ENCODE results near the gene GJA4.
"Not testable (repeated sequence)": the region's sequence is repeated elsewhere in the genome, so short reads cannot be mapped to it uniquely, and the experiment has no call there.

Gene GJA4

DNA sequence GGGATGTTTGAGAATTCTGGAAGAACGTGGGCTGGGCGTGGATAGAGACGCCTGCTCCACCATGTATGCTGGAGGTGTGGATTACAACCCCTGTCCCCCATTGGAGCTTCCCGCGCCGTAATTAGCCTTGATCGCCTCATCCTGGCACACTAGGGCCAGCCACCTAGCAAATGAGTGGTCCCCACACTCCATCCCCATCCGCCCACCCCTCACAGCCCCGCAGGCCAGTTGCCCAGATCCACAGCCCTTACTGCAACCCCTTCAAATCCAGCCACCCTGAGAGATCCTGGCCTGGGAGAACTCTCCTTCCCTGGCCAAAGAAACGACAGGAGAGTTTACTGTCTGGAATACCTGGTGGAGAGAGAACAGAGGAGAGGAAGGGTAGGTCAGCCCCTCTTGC is 375 bp upstream of the GJA4 start:
- no peak for DNase-seq

DNA sequence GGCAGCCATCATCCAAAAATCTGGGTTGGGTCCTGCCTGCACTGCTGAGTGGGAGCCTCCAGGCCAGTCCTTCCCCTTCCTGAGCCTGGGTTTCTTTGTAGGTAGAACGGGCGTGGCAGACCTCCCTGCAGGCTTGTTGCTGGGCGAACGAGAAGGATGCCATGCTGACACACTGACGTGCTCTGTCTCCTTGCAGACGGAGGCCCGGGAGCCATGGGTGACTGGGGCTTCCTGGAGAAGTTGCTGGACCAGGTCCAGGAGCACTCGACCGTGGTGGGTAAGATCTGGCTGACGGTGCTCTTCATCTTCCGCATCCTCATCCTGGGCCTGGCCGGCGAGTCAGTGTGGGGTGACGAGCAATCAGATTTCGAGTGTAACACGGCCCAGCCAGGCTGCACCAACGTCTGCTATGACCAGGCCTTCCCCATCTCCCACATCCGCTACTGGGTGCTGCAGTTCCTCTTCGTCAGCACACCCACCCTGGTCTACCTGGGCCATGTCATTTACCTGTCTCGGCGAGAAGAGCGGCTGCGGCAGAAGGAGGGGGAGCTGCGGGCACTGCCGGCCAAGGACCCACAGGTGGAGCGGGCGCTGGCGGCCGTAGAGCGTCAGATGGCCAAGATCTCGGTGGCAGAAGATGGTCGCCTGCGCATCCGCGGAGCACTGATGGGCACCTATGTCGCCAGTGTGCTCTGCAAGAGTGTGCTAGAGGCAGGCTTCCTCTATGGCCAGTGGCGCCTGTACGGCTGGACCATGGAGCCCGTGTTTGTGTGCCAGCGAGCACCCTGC is 1.4 kb downstream of the GJA4 start:
- DNase-seq = no peak

DNA sequence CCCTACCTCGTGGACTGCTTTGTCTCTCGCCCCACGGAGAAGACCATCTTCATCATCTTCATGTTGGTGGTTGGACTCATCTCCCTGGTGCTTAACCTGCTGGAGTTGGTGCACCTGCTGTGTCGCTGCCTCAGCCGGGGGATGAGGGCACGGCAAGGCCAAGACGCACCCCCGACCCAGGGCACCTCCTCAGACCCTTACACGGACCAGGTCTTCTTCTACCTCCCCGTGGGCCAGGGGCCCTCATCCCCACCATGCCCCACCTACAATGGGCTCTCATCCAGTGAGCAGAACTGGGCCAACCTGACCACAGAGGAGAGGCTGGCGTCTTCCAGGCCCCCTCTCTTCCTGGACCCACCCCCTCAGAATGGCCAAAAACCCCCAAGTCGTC is 2.0 kb downstream of the GJA4 start:
- no peak for DNase-seq

DNA sequence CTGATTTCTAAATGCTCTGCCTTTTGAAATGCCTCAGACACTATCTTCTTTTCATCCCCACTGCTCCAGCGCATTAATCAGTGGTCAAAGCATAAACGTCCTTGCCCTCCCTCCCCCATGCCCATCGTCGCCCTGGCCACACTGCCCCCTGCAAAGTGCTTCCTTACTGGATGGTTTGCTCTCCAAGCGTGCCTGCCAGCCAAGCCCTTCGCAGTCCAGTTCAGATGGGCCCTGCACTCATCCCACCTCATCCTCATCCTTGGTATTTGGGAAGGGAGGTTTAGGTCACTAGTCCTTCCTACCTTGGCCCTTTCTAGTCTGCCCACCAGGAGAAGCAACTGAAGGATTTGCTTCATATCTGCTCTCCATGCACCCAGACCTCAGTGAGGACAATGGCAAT is 3.1 kb downstream of the GJA4 start:
- no peak for DNase-seq

DNA sequence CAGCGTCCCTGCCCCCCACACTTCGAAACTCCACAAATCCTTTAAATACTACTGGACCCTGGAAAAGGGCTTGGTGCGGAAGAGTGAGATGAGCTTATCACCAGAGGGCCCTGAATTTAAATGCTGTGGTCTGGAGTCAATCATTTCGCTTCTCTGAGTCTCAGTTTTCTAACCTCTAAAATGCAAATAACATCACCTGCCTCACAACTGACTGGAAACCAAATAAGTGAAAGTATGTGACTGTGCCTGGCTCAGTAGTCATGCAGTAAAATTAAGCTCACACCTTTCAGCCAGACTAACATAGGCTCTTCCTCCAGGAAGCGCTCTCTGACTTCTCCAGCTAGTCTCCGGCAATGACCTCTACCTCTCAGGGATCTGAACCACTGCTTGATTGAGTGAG is 4.2 kb downstream of the GJA4 start:
- DNase-seq = no peak

DNA sequence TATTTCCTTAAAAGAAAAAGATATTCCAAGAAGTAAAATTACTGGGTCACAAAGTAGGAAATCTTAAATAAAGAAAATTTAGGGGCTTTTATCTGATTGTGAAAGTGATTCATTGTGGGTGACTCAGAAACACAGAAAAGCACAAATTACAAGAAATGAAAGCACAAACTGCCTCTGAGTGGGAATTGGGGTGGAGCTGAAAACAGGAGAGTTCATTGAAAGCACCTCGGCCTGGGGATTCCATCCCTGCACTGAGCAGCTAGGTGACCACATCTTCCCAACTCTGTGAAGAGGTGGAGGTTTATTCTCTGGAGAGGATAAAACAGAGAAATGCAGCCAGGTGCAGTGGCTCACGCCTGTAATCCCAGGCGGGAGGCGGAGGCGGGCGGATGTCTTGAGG is 7.4 kb downstream of the GJA4 start:
- DNase-seq = no peak

DNA sequence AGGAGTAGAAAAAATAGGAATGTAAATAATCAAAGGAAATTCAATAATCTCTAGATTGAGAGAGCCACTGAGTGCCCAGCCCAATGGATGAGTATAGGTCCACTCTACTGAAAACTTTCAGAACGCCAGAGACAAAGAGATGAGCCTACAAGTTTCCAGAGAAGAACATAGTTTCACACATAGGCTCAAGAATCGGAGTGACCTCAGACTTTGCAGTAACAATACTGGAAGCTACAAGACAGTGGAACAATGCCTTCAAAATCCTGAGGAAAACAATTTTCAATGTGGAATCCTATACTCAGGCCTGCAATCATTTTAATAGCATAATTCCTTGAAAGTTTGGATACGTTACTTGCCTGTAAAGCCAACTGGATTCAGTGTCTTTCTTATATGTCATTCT is 11.0 kb downstream of the GJA4 start:
- DNase-seq = no peak

DNA sequence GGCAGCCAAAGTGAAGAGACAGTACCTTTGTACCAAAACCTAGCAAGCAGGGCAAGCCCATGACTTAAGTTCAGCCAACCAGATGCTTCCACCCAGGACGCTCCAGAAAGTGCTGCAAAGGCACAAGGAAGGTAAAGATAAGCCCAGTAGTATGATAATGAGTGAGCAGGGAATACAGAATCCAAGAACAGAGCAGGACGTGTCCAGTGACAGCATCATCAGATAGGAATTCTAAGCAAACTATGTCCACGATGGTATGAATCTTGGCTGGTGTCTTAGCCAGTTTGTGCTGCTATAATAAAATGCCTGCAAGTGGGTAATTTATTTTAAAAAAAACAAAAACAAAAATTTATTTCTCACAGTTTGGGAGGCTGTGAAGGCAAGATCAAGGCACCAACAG is 13.6 kb downstream of the GJA4 start:
- no peak for DNase-seq

DNA sequence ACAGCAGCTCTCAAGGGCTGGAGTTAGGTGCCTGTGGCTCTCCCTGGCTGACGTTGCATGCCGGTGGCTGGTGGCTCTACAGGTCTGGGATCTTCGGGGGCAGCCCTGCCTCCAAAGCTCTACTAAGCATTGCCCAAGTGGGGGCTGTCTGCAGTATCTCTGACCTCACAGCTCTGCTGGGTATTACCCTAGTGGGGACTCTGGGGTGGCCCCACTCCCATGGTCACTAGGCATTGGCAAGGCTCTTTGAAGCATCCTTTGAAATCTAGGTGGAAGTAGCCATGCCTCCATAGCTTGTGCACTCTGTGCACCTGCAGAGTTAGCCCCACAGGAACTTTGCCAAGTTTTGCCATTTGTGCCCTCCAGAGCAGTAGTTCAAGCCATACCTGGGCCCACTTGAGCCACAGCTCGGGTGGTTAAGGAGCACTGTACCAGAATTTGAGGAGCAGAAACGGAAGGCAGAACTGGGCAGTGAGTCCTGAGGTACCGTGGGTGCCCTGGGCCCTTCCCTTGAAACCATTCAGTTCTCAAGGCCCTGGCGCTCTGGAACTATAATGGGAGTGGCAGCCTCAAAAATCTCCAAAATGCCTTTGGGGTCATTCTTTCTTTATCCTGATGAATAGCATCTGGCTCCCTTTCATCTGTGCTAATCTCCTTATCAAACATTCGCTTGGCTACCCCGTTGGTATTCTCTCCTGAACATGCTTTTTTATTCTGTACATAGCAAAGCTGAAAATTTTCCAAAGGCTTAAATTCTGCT is 15.4 kb downstream of the GJA4 start:
- DNase-seq = no peak

DNA sequence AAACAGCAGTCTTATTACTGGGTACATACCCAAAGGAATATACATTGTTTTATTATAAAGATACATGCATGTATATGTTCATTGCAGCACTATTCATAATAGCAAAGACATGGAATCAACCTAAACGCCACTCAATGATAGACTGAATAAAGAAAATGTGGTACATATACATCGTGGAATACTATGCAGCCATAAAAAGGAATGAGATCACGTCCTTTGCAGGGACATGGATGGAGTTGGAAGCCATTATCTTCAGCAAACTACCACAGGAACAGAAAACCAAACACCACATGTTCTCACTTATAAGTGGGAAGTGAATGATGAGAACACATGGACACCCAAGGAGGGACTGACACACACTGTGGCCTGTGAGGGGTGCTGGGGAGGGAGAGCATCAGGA is 18.0 kb downstream of the GJA4 start:
- DNase-seq = not testable (repeated sequence)

DNA sequence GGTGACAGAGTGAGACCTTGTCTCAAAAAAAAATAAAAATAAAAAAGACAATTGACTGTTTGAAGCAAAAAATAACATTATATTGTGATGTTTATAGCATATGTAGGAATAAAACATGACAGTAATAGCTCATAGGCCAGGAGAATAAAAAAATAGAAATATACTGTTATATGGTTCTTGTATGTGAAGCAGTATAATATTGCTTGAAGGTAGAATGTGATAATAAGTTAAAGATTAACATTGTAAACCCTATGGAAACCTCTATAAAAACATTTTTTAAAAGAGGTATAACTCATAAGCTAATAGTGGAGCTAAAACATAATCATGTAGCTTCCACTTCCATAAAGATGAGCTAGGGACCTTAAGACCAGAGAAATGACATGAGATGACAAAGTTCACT is 23.5 kb downstream of the GJA4 start:
- no peak for DNase-seq

DNA sequence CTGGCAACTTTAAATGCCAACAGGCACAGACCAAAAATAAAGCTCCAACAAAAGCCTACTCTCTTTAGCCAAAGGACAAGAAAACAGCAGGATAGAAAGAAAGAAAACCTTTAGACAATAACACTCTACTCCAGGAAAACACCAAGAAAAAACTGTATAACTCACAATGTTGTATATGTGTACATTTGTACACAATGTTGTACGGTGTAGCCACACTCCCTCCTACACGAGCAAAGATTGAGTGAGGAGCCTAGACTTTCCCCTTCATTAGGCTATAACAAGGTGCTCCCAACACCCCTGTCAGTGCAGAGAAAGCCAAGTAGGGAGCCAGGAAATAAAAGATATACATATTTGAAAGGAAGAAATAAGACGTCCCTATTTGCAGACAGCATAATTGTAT is 24.0 kb downstream of the GJA4 start:
- no peak for DNase-seq

DNA sequence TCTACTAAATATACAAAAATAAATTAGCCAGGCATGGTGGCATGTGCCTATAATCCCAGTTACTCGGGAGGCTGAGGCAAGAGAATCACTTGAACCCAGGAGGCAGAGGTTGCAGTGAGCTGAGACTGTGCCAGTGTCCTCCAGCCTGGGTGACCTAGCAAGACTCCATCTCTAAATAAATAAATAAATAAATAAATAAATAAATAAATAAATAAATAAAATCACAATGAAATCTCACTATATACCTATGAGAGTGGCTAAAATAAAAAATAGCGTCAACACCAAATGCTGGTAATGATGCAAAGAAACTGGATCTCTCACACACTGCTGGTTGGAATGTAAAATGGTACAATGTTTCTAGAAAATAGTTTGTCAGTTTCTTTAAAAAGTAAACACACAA is 26.1 kb downstream of the GJA4 start:
- not testable (repeated sequence) for DNase-seq

DNA sequence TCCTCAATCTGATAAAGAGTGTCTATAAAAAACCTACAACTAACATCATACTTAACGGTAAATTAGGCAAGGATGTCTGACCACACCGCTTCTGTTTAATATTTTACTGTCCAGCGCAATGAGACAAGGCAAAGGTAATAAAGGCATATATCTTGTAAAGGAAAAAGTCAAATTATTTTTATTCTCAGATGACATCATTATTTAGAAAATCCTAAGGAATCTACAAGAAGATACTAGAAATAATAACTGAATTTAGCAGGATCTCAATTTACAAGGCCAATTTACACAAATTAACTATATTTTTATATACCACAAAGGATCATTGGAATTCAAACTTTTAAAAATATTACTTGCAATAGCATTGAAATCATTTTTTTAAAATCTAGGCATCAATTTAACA is 29.4 kb downstream of the GJA4 start:
- no peak for DNase-seq

DNA sequence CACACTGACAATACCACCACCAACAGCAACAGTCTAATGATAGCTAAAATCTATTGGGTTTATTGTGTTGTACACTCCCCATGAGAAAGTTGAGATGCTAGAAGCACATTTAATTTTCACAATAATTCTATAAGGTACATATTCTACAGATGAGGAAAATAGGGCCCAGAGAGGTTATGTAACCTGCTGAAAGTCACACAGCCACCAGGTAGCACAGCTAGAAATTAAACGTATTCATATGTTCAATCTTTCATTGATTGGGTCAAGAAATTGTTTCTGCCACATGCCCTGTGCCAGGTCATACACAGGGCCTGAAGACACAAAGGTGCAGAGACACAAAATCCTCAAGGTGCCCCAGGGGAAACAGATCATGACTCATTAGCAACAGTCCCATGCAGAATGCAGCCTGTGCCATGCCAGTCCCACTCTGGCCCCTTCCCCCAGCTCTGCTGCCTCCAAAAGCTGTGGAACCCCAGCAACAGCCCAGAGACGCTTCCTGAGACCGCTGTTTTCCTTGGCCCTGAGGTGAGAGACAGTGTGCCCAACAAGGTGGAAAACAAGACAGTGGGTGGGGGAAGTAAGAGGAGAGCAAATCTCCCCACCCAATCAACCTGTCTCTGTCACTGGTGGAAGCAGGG is 32.1 kb downstream of the GJA4 start:
- DNase-seq = no peak

DNA sequence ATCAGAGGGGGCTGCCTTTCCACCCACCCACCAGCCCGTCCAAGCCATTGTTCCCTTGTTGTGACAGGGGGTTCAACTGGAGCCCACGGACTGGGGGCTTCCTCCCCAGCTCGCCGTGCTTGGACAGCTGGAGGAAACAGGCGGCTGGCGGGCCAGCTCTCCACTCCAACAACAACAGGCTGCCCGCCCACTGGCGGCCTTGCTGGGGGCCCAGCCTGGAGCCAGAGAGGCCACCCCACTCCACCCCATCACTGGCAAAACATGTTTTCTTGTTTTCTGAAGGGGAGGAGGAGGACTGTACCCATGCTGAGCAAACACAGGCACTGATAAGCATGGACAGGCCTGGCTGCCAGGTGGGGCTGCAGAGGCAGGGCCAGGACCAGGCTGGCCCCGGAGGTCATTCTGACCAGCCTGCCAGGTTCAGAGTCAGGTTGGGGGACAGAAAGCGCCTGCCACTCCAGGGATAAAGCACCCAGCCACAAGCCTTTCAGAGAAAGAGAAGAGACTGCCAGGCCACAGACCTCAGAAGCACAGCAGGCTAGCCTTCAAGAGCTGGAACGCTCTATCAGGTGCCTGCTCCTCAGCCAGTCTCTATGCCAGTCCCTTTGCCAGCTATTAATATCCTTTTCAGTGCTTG is 32.8 kb downstream of the GJA4 start:
- DNase-seq = no peak

DNA sequence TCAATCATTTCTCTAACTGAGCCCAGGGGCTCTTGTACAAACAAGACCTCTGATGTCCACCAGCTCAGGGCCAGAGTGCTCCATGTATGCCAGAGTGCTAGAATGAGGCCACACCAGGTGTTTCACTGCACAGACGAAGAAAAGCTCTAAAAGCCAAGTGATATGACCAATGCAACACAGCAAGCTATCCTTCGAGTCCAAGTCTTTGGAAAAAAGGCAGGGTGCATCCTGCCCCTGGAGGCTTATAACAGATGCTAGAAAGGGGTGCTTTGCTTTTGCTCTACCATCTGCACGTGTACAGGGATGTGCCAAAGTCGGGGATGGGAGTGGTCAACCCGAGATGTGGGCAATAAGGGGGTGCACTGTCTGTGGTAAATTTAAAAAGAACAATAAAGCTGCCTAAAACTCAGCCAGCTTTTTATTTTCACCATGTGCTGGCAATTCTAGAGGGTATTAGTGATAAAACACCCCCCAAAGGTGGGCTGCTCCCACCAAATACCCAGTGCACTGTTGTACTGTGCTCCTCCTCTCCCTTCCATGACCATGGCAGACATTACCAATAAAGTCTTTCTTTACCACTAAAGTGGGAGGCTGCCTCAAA is 34.6 kb downstream of the GJA4 start:
- DNase-seq = no peak

DNA sequence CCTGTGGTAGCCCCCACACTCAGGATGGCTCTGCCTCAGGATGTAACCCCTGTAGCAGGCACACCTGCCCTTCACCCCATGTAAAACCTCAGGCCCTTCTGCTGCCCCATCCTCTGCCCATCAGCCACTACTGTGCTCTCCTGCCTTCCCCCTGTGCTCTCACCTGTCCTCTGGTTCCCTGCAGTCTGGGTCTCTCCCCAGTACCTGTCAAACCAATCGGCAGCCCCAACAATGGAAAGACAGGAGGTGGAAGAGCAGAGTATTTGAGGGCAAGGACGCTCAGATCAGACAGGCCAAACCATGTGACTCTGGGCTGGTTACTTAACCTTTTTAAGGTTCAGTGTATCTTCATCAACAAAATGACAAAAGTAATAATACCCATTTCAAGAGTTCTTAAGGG is 35.8 kb downstream of the GJA4 start:
- DNase-seq = no peak

DNA sequence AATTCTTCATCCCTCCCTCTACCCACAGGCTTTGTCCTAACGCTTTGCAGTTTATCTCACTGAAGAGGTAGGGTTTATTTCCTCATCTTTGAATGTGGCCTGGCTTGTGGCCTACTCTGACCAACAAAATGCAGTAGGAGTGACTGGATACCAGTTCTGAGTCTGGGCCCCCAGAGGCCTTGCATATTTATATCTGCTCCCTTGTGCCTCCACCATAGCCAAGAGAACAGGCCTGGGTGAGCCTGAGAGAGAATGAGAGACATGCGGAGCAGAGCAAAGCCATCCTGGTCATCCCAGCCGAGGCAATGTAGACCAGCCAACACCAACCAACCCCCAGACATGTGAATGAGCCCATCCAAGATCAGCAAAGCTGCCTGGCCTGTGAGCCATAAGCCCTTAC is 36.5 kb downstream of the GJA4 start:
- DNase-seq = no peak

DNA sequence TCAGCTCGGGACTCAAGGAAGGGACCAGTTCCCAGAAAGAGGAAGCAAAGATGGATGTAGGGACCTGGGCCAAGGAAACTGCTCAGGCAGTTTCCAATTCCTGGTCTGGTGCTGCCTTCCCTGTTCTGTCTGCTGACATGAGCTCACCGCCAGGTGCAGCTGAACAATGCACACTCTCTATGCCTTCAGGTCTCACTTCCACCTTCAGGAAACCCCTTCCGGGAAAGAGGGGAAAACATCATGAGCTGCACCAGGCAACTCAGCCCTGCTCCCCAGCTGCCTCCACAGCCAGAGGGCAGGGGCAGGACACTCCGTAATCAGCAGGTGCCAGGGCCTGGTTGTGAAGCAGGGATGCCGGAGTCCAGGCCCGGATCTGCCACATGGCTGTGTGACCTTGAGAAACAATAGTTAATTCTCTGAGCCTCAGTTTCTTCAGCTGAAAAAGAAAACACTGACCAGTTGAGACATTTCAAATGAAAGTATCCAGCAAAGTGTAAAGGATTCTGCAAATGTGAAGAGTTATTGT is 39.0 kb downstream of the GJA4 start:
- no peak for DNase-seq

DNA sequence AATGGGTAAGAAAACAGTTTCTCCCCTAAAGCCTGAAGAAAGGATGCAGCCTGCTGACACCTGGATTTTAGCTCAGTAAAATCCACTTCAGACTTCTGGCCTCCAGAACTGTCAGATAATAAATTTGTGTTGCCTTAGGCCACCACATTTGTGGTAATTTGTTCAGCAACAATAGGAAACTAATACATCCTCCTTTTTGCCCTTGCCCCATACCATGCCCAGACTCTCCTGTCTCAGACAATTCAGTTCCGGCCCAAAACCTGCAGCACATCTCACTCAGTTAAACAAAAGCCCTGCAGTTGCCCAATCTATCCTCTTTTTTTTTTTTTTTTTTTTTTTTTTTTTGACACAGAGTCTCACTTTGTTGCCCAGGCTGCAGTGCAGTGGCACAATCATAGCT is 40.9 kb downstream of the GJA4 start:
- DNase-seq = no peak

DNA sequence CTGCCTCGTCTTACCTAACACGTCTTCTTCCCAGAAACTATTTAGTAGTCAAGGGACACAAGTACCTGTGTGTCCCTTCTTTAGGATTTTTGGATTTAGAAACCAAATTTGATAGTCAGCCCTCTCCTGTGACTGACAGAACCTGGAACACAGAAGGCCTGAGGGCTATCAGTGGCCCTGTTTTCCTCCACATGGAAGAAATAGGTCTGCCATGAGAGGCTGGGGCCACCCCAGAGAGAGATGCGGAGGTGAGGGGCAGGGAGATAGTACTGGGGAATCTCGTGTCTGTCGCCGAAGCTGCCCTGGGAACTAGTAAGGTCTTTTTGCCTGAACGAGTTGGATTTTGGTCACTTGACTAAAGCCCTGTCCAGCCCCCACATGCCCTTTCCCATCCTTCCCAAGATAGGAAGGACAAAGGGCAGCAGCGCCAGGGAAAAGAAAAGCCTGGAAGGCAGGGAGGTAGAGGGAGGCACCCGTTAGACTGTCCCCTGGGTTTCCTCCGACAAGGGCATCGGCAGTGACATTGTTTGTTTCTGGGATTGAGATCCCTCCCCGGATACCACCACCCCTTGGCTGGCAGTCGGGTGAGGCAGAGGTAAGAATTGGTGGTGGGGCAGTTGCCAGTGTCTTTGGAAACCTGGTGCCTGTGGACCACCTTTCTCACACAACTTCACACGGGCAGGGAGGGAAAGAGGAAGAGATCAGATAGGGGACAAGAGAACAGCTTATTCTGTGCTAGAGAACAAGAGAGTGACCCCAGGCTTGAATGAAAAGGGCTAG is 46.9 kb downstream of the GJA4 start:
- no peak for DNase-seq
